Fibroblast of skin of back (primary cell): ENCODE data around the gene PARP4. TPM values are rescaled to one million over a fixed set of nuclear protein-coding genes. Genes with fewer than 3 reads are reported as not detected.
"Not testable (repeated sequence)": the region's sequence is repeated elsewhere in the genome, so short reads cannot be mapped to it uniquely, and the experiment has no call there.

Experiments
- DNase-seq: peaks from one replicate; pipeline ENCODE4 v3.0.0-alpha.2; 2013
- polyA plus RNA-seq, 2 experiments: library from polyadenylated mRNA; unstranded; fragments of 120-200 nt; gene quantifications; one replicate each; pipeline ENCODE4 v1.2.1, GENCODE V29; 2013; ENCODE audit not compliant: insufficient read length in 2 of 2

Gene PARP4
- 19.4 TPM for polyA plus RNA-seq (2013, experiment 1 of 2; ENCODE audit: insufficient read length)
- 18.5 TPM for polyA plus RNA-seq (2013, experiment 2 of 2; ENCODE audit: insufficient read length)

DNA sequence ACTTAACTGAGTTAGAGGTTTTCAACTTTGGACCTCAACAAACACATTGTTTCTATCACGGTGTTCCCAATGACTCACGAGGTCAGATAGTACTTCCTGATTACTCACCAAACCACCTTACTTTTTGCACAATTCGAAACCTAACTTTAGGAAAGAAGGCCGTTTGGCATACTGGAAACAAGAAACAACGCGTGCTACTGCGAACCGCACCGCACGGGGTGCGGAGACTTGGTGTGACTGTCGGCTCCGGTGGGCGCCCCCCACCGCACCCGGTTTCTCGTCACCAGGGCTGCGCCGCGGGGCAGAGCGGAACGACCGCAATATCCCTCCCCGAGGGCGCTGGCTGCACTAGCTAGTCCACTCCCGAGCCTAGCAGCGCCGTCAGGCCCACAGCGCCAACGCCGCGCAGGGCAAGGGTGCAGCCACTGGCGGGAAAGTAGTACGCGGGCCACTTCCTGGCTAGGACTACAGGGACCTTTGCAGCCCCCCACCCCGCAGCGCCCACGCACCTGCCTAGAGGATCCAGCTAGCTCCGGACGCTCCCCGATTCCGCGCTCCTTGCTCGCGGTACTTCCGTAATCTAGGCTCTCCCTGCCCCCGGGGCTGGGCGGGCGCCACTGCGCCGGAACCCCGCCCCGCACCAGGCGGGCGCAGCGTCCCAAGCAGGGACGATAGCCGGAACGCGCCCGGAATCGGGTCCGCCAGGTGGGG, at the start of gene PARP4:
Gene PARP4, minus strand, starts transcription at position 582 of the 711 bp plus-strand sequence. CDS start 9,002 bp downstream, outside the sequence.
- DNase-seq, result peak; percentile 69

DNA sequence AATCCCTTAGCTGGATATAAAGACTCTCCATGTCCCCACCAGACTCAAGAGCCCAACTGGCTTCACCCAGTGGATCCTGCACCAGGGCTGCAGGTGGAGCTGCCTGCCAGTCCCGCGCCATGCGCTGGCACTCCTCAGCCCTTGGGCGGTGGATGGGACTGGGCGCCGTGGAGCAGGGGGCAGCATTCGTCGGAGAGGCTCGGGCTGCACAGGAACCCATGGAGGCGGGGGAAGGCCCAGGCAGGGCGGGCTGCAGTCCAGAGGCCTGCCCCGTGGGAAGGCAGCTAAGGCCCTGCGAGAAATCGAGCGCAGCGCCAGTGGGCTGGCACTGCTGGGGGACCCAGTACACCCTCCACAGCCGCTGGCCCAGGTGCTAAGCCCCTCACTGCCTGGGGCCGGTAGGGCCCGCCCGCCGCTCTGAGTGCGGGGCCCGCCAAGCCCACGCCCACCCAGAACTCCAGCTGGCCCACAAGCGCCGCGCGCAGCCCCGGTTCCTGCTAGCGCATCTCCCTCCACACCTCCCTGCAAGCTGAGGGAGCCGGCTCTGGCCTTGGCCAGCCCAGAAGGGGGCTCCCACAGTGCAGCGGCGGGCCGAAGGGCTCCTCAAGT, 48.1 kb upstream of the PARP4 start:
- not testable (repeated sequence) for DNase-seq

DNA sequence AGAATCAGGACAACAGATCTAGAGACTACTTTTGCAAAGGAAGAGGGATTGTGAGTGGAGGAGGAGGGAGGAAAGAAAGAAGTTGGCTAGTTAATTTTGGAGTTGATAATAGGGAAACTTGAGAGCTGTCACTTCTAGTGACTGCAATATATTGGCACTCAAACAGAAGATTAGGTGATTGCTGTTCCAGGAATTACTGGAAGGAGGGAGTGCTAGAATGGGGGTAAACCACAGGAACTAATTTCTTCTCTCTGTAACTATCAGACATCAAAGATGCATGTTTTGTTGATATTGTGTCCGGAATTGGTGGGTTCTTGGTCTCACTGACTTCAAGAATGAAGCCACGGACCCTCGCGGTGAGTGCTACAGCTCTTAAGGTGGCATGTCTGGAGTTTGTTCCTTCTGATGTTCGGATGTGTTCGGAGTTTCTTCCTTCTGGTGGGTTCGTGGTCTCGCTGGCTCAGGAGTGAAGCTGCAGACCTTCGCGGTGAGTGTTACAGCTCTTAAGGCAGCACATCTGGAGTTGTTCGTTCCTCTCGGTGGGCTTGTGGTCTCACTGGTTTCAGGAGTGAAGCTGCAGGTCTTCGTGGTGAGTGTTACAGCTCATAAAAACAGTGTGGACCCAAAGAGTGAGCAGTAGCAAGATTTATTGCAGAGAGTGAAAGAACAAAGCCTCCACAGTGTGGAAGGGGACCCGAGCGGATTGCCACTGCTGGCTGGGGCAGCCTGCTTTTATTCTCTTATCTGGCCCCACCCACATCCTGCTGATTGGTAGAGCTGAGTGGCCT, 47.0 kb upstream of the PARP4 start:
- DNase-seq, result not testable (repeated sequence)

DNA sequence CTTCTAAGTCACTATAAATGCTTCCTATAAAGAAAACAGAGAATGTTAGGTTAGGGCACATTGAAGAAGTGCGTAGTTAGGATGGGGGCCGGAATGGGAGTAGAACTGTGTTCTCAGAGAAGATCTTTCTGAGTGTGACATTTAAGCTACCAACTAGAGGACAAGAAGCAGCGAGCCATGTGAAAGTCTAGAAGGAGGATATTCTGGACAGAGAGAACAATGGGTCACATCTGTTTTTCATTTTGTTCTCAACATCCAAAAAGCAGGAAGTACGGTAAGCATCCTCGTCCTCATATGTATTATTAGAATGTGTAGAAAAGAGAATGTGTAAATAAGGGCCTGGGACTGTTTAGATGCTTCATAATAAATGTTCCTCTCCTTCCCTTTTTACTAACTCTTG, 44.5 kb upstream of the PARP4 start:
- DNase-seq, result peak; percentile 4

DNA sequence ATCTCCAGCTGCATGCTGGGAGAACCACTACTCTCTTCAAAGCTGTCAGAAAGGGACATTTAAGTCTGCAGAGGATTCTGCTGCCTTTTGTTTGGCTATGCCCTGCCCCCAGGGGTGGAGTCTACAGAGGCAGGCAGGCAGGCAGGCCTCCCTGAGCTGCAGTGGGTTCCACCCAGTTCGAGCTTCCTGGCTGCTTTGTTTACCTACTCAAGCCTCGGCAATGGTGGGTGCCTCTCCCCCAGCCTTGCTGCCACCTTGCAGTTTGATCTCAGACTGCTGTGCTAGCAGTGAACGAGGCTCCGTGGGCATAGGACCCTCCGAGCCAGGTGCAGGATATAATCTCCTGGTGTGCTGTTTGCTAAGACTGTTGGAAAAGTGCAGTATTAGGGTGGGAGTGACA, 41.3 kb upstream of the PARP4 start:
- not testable (repeated sequence) for DNase-seq

DNA sequence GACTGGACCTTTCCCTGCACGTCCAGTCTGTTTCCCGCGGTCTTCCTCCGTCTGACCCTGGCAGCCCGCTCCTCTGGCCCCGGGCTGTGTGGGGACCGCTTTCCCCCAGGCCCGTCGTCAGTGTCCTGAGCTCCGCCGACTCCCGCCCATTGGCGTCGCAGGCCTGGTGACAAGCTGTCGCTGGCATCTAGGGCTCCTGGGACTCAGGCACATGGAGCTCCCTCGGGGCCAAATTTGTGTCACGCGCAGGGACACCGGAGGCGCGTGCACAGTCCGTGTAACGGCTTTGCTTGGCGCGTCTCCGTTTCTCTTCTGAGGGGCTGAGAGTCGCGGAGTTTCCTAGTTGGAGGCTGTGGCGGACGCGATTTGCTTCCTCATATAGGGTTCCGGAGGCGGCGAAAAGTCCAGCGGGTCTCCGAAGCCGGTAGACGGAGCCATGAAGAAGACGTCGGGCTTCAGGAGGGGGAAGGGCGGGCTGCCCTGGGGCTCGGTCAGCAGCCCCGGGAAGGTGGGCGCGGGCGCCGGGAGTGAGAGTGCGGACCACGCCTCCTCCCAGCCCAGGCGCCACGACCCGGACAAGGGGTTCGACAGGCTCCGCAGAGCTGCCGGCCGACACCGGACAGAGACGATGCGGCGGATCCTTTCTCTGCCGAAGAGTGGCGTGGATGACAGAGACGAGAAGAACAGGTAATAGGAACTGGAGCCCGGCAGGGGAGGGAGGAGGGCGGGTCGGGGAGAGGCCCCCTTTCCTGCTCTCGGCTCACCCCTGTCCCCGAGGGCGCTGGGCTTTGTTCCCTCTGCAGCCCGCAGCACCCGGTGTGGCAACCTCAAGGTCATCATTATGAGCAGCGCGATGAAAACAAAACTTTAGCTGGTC, 29.1 kb upstream of the PARP4 start:
- not testable (repeated sequence) for DNase-seq

DNA sequence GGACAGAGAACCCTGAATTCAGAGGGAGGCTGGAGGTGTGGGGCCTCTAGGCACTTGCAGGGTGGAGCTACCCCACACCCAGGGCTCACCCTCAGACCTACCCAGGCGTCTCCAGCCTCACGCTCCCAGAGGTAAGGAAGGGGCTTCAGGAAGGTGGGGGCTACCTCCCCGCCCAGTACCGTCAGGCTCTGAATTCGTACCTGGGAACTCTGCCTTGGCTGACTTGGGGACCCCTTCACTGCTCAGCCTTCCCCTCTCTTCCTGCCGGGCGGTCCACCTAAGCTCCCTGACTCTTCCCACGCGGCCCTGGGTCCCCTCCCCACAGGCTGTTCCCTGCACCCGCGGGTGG, 28.5 kb upstream of the PARP4 start:
- DNase-seq, result no peak

DNA sequence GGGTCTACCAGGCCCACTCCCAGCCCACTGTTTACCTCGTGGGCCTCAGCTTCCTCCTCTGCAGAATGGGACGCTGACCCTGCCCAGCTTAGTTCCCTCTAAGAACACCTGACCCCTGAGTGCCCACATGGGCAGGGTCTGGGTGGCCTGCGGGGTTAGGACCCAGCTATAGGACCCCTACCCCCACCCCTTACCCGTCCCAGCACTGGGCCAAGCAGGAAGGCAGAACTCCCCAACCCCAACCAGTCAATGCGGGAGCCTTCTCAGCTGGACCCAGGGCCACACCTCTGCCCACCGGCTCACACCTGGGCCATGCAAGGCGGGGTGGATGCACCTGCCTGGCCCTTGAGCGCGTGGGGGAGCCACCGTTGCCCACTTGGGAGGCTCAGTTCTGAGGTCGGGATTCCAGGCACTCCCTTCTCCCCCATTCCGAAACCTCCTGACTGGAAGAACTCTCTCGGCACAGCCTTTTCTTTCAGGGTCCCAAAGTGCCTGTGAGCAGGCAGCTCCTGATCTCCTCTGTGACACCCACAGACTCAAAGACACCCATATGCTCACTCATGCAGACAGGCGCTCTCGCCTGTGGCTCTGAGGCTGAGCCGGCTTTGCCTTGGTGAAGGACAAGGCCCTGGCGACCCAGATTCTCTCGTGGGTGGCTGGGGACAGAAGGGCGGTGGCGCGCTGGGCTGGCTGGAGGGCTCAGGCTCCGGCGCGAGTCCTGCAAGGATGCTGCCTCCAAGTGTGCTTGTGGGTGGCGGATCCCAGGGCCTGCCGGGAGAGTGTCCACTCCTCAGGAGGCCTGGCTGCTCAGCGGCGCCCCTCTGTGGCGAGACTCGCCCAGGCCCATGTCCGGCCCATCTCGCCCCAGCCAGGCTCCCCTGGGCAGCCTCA, 27.9 kb upstream of the PARP4 start:
- DNase-seq, result no peak

DNA sequence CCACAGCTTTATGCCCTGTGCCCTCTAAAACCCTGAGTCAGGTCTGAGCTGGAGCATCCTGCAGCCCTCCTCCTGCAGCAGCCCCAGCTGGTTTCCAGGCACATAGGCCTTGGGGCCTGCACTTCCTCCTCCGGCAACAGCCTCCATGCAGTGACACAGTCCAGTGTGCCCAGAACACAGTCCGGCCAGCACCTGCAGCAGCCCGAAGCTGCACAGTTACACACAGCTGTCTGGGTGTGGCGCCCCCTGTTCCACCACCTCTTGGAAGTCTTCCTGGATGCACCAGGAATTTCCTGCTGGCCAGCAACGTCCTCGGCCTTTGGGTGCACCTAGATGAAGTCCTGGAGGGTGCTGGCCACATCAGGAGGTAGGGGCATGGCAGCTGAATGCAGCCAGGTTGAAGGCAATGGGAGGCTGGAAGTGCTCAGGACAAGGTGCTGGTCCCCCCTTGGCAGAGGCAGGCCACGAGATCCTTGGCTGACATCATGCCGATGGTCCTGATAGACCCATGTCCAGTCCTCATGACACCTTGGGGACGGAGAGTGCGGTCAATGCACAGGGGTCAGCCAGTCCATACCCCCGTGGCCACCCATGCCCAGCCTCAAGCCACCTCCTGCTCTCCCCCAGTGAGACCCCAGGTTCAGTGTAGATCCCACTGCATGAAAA, 27.1 kb upstream of the PARP4 start:
- DNase-seq, result no peak

DNA sequence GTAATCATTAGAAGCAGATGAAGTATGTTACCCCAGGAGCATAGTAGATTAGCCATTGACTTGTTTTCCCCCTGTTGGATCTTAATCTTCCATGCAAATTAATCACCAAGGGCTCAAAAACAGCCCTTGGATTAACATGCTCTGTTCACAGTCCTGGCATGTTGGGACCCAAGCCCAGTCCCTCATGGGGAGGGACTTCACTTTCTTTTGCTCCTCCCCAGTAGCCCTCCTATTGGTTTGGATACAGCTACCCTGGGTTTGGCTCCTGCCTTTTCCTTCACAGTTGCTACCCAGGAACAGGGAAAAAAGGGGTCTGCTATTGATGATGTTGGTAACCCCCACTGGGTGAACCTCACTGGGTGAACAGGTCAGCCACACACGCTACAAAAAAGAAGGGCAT, 16.9 kb upstream of the PARP4 start:
- DNase-seq, result no peak

DNA sequence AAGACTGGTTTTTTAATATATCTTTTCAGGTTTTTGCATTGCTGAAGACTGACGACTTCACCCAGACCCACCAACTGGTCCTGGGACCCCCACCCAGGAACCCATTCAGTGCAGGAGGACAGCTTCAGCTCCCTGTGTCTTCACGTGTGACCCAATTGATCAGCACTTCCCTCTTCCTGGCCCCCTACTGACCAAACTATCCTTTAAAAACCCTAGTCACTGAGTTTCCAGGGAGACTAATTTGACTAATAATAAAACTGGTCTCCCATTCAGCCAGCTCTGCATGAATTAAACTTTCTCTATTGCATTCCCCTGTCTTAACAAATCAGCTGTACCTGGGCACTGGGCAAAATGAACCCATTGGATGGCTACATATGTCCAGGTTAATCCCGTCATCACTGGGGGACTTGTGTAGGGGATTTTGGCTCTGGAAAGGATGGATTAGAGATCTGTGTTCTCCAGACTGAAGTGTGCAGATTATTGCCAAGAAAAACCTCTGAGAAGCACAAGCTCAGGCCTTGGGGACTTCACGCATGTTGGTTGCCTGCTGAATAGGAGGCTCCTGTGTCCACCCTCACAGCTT, 16.3 kb upstream of the PARP4 start:
- DNase-seq, result no peak

DNA sequence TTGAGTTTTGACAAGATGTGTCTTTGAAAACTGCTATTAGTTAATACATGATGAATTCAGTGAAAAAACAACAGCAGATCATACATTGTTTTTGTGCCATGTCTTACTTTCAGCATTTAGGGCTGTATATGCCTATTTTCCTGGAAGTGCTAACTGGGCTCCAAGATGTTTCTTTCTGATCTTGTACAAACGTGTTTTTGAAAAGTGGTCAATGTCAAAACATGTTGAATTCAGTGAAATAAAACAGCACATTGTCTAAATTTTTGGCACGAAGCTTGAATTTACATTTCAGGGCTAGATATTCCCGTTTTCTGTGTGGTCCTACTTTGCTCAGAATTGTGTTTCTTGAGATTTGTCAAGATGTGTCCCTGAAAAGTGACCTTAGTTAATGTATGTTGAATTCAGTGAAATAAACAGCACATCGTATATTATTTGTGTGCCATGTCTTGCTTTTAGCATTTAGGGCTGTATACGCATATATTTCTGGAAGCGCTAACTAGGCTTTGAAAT, 14.7 kb upstream of the PARP4 start:
- DNase-seq, result no peak

DNA sequence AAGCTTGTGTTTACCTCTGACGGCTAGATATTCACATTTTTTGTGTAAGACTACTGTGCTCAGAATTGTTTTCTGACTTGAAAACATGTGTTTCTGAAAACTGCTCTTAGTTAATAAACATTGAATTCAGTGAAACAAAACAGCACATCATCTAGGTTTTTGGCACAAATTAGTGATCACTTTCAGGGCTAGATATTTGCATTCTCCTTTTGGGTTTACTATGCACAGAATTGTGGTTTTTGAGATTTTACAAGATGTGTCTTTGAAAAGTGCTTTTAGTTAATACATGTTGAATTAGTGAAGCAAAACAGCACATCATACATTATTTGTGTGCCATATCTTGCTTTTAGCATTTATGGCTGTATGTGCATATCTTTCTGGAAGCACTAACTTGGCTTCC, 8.2 kb upstream of the PARP4 start:
- DNase-seq, result no peak

DNA sequence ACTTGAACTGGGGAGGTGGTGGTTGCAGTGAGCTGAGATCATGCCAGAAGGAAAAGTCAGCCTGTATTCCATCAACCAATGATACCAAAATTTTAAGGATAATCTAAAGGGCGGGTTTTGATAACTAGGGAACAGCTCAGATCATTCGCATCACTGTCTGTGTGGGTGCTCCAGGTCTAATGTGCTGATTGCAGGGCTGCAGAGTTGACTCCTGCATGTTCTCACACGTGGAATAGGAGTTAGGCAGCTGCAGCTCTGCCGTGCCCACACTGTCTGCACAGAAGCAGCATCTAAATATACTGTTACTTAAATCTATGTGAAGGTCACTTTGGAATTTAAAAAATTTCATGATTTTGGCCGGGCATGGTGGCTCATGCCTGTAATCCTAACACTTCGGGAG, 4.3 kb upstream of the PARP4 start:
- no peak for DNase-seq

DNA sequence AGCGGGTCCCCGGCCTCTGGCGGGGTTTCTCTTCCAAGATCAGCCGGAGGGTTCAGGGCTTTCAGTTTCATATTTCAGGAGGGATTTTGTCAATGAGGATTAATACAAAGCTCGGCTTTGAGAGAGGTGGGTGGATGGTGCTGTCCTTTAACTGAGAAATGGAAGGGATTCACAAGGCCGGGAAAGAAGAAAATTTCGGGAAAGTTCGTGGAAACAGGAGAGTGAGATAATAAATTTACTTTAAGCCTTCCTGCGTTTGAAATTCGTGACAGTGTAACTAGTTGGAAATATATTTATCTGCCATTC, 283 bp upstream of the PARP4 start:
- no peak for DNase-seq

DNA sequence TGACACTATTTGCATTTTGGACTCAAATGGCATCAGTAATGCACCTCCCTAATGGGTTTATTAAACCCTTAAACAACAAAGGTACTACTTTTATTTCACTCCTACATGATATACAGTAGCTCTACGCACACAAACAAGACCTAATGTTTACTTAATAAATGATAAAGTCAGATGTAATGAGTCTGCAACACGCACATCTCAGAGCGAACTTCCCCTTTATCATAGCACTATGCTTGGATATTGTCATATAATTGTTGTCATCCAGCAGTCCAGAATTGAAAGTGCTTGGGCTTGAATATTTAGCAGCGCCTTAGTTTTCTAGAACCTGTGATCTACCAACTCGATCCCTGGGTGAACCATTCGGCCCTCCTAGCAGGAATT, 772 bp downstream of the PARP4 start:
- no peak for DNase-seq

DNA sequence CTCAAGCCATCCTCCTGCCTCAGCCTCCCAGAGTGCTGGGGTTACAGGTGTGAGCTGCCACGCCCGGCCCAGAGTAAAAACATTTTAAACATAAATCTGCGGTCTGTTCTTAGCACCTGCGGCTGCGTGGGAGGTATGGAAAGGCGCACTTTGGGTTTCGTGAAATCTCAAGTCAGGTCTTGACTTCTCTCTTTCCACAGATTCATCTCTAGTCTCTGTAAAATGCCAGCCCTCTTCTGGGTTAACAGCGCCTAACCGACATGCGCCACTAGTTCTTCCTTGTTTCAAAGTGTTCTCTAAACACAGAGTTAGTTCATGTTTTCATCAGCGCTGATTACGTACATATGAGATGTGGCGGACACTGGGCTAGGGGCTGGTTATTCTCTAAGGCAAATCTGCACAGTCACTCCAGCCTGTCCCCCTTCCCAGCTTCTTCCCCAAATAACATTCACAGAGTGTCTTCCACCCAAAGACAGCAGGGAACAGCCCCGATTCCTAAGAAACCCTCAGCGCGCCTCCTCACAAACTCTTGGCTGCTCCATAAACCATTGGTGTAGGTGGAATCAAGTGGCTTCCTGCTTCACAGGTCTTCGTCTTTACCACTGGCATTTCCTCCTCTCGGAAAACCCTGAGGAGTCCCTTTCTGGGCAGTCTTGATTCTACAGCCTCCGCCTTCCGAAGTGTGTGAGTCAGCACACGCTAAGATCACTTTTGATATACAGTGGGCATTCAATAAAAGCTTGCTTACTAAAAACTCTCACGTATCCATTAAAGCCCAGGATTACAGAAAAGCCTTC, 1.4 kb downstream of the PARP4 start:
- DNase-seq, result peak; percentile 85

DNA sequence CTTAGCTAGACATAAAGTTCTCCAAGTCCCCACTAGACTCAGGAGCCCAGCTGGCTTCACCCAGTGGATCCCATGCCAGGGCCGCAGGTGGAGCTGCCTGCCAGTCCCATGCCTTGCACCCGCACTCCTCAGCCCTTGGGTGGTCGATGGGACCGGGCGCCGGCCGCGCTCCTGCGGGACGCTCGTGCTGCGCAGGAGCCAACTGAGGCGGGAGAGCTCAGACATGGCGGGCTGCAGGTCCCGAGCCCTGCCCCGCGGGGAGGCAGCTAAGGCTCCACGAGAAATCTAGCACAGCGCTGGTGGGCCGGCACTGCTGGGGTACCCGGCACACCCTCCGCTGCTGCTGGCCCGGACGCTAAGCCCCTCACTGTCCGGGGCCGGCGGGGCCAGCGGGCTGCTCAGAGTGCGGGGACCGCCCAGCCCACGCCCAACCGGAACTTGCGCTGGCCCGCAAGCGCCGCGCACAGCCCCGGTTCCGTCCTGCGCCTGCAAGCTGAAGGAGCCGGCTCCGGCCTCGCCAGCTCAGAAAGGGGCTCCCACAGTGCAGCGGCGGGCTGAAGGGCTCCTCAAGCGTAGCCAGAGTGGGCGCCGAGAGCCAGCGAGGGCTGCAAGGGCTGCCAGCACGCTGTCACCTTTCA, 5.8 kb downstream of the PARP4 start:
- no peak for DNase-seq

DNA sequence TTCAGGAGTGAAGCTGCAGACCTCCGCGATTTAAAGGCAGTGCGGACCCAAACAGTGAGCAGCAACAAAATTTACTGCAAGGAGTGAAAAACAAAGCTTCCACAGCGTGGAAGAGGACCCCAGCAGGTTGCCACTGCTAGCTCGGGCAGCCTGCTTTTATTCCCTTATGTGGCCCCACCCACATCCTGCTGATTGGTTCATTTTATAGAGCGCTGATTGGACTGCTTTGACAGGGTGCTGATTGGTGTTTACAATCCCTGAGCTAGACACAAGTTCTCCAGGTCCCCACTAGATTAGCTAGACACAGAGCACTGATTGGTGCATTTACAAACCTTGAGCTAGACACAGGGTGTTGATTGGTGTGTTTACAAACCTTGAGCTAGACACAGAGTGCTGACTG, 6.3 kb downstream of the PARP4 start:
- not testable (repeated sequence) for DNase-seq
